HG02981 (cell line): ENCODE data around the gene CD300LD.

Experiments
- ATAC-seq: cut with Tn5 transposase; IDR thresholded peaks from one replicate; pipeline ENCODE4 v1.9.1; 2021; ENCODE audit warnings: mild to moderate bottlenecking, moderate library complexity; ENCODE audit not compliant: unreplicated experiment

CD300LD gene

DNA sequence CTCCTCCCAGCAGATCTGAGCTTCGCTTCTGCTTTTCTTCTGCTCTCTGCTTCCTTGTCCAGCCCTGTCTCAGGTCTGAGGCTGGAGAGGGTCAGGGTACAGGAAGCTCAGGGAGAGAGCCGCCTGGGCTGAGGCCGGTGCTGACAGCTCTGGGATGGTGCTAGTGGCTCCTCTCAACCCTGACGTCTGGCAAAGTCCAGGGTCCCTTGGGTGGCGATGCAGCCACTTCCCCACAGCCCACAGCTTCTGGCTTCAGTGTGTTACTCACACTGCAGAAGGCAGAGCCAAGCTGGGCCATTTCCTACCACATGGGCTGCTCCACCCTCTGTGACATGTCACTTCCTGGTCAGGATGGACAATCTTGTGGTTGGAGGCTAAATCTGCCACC, 46.2 kb downstream of the CD300LD start, which contains the start of gene CD300C:
TSS of gene CD300C (minus strand) at position 273 of the 388 bp plus-strand sequence. CDS start 333 bp downstream, outside the sequence.
- ATAC-seq = no peak

DNA sequence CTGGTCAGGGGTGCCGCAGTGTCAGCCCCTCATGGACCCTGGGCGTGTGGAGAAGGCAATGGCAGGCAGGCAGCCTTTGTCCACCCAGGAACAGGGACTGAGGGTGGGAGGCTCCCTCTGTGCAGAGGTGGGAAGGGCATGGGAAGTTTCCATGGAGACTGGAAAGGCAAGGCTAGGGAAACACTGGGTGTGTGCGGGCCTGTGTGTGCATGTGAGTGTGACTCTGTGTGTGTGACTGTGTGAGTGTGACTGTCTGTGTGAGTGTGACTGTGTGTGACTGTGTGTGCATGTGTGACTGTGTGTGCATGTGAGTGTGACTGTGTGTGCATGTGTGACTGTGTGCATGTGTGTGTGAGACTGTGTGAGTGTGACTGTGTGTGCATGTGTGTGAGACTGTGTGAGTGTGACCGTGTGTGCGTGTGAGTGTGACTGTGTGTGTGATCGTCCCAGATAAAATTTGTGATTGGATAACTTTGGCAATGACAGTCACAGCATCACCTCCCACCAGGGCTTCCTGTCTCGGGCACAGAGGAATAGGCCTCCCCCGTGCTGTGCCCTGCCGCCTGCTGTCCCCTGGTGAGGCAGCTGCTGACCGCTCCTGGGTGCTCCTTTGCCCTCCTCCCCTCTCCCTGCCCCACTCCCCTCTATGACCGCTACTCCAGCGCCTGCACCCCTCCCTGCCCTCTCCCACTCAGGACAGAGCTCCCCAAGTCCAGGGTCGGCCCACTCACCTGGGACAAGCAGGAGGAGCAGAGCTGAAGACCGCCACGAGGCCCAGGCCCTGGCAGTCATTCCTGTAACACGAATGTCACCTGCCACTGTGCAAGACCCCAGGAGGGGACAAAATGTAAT, 46.9 kb downstream of the CD300LD start:
- no peak for ATAC-seq

DNA sequence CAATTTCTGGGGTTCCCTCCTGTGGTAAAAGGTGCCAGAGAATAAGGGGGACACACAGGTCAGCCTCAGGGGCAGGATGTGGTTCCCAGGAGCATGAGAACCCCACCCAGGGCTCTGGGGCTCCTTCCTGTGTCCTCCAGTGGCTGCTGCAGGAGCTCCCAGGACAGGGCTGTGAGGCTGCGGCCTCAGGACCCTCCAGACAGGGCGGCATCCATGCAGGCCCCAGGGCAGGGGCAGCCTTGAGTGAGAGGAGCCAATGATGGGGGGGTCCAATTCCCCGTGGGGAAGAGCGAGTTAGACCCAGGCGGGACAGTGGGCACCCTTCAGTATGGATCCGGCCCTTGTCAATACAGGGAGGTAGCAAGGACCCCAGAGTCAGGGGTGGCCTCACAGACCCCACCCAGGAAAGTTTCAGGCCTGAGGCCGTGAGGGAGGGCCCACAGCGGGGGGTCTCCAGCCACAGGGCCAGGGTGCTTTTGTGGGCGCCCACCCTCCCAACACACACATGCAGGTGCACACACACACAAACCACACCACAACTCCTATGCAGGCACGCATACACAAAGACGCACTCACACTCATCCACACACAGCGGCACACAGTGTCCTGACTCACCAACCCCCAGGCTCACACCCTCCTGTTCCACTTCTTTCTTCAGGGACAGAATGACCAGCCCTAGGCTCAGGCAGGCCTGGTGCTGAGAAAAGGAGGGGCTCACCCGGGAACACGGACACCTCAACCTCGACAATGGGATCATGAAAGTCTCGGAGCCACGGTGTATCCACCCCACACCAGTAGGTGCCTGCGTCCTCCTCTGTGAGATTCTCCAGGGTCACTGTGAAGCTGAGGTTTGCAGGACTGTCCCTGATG, 48.0 kb downstream of the CD300LD start:
- no peak for ATAC-seq

DNA sequence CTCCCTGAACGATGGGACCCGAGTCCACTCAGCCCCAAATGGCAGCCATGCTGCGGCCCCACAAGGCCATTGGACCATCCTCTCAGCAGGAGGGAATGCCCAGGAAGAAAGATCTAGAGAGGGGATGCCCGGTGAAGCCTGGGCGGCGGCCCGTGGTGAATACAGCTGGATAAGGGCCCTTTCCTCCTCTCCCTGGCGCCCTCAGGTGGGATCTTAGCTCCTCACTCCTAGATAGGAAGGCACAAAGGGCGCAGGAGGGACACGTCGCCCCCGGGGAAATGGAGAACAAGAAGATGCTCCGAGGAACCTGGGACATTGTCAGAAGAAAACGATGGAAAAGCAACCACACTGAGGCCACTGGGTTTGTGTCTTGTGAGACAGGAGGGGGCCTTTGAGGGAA, 48.7 kb downstream of the CD300LD start:
- no peak for ATAC-seq

DNA sequence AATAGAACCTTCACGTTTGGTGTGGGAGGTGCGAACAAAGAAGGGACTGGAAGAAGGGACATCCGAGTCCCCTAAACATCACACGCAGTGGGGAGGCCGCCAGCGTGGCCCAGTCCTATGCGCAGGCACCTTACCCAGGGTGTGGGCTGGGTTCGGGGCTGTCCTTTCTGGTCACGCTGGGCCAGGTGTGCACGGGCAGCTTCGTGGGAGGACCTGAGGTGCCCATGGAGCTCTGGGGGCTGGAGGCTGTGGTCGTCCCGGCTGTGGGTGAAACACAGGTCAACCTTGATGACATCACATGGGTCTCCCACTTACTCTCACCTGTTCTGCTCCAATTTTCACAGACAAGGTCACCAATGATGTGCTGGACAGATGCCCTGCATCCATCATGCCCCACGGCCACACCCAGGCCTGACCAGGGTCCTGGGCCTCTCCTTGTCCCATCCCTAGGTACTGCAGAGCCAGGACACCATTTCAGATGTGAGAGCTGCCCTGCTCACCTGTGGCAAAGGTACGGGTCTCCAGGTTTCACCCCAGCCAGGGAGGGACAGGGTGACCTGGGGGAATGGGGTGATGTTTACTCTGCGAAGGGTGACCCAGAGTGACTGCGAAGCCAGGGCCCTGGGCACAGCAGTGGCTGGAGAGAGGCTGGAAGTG, 49.2 kb downstream of the CD300LD start:
- no peak for ATAC-seq

DNA sequence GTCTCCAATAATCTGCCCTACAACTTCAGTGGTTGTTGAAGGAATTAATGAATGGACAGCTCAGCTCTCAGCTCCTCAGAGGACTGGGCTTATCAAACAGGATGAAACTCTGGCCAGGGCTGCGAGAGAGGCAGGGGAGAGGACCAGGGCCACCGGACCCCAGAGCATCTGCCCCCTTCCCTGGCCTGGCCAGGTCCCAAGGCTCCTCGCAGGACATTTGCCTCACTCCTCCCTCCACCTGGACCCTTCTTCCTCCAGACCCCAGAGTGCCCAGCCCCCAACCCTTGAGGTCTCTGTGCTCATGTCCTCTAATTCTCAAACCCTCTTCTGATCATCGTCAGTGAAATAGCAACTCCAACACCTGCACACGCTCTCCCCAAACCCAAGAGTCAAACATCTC, 49.9 kb downstream of the CD300LD start:
- ATAC-seq = no peak

DNA sequence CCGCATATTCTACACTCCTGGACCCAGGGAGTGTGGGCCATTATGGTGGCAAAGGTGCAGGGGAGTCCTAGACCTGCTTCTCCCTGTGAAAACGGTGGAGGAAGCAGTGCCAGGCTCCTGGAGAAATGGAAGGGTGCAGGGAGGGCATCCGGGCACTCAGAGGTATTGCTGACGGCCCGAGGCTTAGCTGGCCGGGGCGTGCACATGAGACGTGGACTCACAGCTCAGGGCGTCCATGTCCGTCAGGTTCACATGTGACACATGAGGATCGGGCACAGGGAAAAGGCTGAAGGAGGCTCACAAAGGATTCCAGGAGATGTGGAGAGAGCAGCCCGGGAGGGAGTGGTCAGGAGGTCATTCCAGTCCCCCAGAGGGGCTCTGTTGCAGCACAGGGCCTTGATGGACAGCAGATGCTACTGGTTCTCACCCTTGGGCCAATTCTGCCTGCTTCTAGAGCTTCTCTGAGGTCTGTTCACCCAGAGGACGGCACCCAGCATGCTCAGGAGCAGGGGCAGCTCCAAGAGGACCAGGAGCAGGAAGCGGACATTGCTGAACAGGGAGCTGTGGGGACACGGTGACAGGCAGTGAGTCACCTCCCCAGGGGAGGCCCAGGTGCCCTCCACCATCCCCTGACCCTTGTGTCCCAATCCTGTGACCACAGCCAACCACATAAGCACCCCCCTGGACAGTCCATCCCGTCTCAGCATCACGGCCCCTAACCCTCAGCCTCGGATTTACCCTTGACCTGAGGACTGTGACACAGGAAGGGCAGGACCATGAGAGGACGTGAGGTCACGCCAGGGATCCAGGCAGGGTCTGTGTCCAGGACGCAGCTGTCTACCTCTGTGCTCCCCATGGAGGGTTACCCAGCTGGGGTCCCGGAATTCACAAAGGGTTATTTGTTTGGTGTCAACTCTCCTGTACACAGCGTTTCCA, 50.6 kb downstream of the CD300LD start:
- ATAC-seq = no peak

DNA sequence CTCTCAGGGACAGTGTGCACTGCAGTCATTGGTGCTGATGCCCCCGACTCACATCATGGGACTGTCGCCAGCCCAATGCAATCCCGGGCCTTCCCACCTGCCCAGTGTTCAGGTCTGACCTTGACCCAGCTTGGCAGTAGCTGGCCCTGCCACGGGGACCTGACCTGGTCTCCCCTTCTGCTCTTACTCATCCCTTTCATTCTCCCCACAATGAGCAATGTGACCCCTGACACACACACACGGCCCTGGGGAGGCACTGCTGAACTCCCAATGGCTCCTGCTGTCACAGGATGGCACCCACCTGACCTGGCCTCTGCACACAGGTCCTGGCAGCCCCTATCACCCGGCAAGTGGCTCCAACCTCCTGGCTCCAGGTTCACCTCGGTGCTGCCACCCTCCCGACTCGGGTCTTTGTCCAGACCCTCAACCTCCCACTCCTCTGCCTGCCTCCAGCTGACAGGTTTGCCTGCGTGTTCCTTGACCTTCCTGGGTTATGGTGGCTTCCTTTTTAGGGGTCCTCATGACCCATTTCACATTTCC, 52.7 kb downstream of the CD300LD start:
- ATAC-seq = no peak

DNA sequence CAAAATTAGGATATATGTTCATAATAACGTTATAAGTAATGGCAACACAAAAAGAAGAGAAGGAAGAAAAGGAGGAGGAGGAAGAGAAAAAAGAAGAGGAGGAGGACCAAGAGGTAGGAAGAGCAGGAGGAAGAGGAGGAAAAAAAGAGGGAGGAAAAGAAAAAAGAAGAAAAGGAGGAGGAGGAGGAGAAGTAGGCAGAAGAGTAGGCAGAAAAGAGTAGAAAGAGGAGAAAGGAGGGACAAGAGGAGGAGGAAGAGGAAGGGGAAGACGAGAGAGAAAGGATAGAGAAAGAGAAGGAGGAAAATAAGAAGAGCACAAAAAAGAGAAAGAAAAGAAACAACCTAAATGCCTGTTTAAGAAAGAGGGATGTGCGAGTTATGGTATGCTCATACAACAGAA, 55.2 kb downstream of the CD300LD start:
- ATAC-seq = no peak

DNA sequence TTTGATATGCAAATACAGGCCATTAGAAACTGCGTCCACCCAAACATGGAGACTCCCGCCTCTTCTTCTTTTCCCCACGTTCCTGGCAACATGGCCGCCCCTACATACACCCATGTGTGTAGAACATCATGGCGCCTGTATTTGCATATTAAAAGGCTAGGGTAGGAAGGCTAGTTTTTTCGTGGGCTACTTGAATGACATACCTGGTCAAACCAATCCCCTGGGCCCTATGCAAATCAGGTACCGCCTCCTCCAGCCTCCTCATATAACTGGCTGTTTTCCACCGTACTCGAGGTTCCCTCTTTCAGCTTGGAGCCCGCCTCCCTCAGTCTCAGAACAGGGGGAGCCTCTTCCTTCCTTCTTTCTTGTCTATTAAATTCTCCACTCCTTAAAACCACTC, 60.0 kb downstream of the CD300LD start:
- ATAC-seq = no peak

DNA sequence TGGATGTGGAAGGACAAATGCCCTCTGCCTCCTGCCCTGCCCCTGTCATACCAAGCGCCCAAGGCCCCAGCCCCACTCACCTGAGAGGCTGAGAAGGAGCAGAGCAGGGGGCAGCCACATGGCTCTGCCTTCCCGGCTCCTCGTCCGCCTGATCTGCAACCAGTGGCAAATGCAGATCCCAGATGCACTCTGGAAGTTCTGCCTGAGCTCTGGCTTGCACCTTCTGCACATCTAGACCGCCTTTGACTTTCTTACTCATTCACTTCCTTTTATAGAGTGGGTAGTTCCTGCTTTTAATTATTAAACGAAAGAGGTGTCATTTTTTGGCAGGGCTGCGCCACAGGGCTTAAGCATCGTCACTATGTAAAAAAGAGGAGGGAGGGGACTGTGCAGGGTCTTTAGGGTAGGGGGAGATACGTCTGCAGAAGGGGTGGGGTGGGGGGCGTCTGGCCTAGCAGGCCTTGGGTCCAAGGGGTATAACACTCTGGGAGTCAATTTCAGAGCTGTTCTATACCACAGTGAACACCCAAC, 60.8 kb downstream of the CD300LD start, which contains the start of gene CD300LB:
TSS of gene CD300LB (minus strand) at position 245 of the 531 bp plus-strand sequence. CDS start at position 120, 125 bp downstream.
- ATAC-seq = no peak

DNA sequence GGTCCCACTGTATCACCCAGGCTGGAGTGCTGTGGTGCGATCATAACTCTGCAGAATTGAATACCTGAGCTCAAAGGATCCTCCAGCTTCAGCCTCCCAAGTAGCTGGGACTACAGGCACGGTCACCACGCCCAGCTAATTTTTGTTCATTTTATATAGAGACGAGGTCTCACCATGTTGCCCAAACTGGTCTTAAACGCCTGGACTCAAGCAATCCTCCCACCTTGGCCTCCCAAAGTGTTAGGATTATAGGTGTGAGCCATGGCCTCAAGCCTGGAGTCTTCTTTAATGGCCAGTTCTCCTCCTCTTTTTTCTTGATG, 61.3 kb downstream of the CD300LD start:
- ATAC-seq = no peak
